ENCODE data around the gene OR13J1. TPM values are rescaled to one million over a fixed set of nuclear protein-coding genes. Genes with fewer than 3 reads are reported as not detected.
A peak's percentile ranks its signal among the peaks of the same experiment; 100 is the strongest.

OR13J1 gene
- total and polyA plus RNA-seq, 2 experiments from 2014 or later, result 0.15 TPM; not detected in 1

GRCh38 chr9:35826071-35826701 lies 44.0 kb downstream of the OR13J1 start:
- H4K20me1 ChIP-seq (replicated peaks; ENCODE audit: insufficient read depth), result no peaks in the 10 kb centered on the region
- Mint-ChIP-seq H3K27ac (no peak overlapping the region), H3K9me3 (no peaks in the 10 kb centered on the region), H3K4me3 (no peak overlapping the region), H3K36me3 (ENCODE audit: low read depth) (no peaks in the 10 kb centered on the region), H3K27me3 (ENCODE audit: insufficient read depth, low read depth, poor library complexity) (peaks cover 12% of the 10 kb centered on the region), H3K4me1 (peaks cover 32% of the 10 kb centered on the region)
- TF ChIP-seq JUNB (IDR thresholded peaks at IDR 0.05; ENCODE audit: unreplicated experiment) (no peak), POLR2AphosphoS5 (IDR thresholded peaks at IDR 0.05; ENCODE audit: low read depth) (no peak), CTCF (conservative IDR thresholded peaks at IDR 0.05; ENCODE audit: low read depth in 2 of 2) (peak; percentile 73 to 95)
- no peaks in the 10 kb centered on the region for H3K27me3 ChIP-seq (ENCODE audit: insufficient read depth)
- H3K4me3 ChIP-seq, result no peak overlapping the region
- 0 out of 2 replicates have a peak, but pooled peaks cover 6% of the 10 kb centered on the region for H3F3A ChIP-seq (replicated peaks; ENCODE audit: low read depth)
- H3K27ac ChIP-seq (ENCODE audit: low read depth), result no peak overlapping the region
- ATAC-seq (peak; percentile 16), DNase-seq (ENCODE audit: low spot score) (peak; percentile 83)
- H3K9me2 ChIP-seq (ENCODE audit: insufficient read depth), result no peaks in the 10 kb centered on the region
- peak overlapping the region; percentile 34; the same call in 1 of the 2 replicates for H2AFZ ChIP-seq
- H3K79me2 ChIP-seq (replicated peaks; ENCODE audit: insufficient read depth), result no peaks in the 10 kb centered on the region
- H3K4me2 ChIP-seq, result no peak overlapping the region
- no peaks in the 10 kb centered on the region for H3K36me3 ChIP-seq (ENCODE audit: insufficient read depth)
- H3K4me1 ChIP-seq (ENCODE audit: insufficient read depth), result peaks cover 26% of the 10 kb centered on the region

GRCh38 chr9:35822926-35823325 lies 47.3 kb downstream of the OR13J1 start:
- Histone ChIP-seq H3K9me2 (ENCODE audit: insufficient read depth) (no peaks in the 10 kb centered on the region), H3K4me2 (no peak overlapping the region), H3K79me2 (replicated peaks; ENCODE audit: insufficient read depth) (no peaks in the 10 kb centered on the region), H3K27me3 (ENCODE audit: insufficient read depth) (no peaks in the 10 kb centered on the region), H3K27ac (ENCODE audit: low read depth) (no peak overlapping the region), H3K4me3 (no peak overlapping the region), H3F3A (replicated peaks; ENCODE audit: low read depth) (no peaks in the 10 kb centered on the region), H4K20me1 (replicated peaks; ENCODE audit: insufficient read depth) (no peaks in the 10 kb centered on the region), H3K4me1 (ENCODE audit: insufficient read depth) (peaks cover 18% of the 10 kb centered on the region), H3K36me3 (ENCODE audit: insufficient read depth) (no peaks in the 10 kb centered on the region), H2AFZ (no peak overlapping the region)
- Mint-ChIP-seq H3K4me1 (peaks cover 19% of the 10 kb centered on the region), H3K36me3 (ENCODE audit: low read depth) (no peaks in the 10 kb centered on the region; the same call in 2 of the 3 replicates), H3K27ac (0 out of 2 replicates have a peak overlapping the region, but pooled peaks have one; percentile 4), H3K4me3 (no peak overlapping the region; the same call in 2 of the 3 replicates), H3K9me3 (no peaks in the 10 kb centered on the region; the same call in 2 of the 3 replicates), H3K27me3 (ENCODE audit: insufficient read depth, low read depth, poor library complexity) (peaks cover 8% of the 10 kb centered on the region)
- DNase-seq (ENCODE audit: low spot score) (no peak), ATAC-seq (no peak; the same call in 2 of the 3 replicates)
- no peak for TF ChIP-seq ZNF114 (CRISPR knock-in tag; IDR thresholded peaks at IDR 0.05)
- no peak for TF ChIP-seq EZH2 (IDR thresholded peaks at IDR 0.05; ENCODE audit: low read depth, unreplicated experiment)
- no peak for TF ChIP-seq ETS1 (IDR thresholded peaks at IDR 0.05)
- no peak for TF ChIP-seq NANOG (IDR thresholded peaks at IDR 0.05; ENCODE audit: borderline replicate concordance)
- no peak for TF ChIP-seq CTCF (conservative IDR thresholded peaks at IDR 0.05; ENCODE audit: low read depth in 2 of 2)
- TF ChIP-seq CREB1 (CRISPR knock-in tag; IDR thresholded peaks at IDR 0.05; ENCODE audit: low read depth), result no peak
- no peak for TF ChIP-seq ZNF462 (CRISPR knock-in tag; IDR thresholded peaks at IDR 0.05)
- TF ChIP-seq STAT1 (IDR thresholded peaks at IDR 0.05; ENCODE audit: unreplicated experiment), result no peak

Data from GM23338 (cell line).